Breast epithelium (tissue), 4 donors: ENCODE data around the gene SHFL. TPM values are rescaled to one million over a fixed set of nuclear protein-coding genes. Genes with fewer than 3 reads are reported as not detected.

Experiments
- DNase-seq, 2 donors: peaks; one replicate each; pipeline ENCODE4 v3.0.0-alpha.2; 2019; ENCODE audit warnings: low spot score in 2 of 2
- H3K27ac ChIP-seq, 2 donors: fragments of 200-600 bp; sonication (generic) in 1 of 2; one replicate each; pipeline ENCODE4 v1.5.1; 2016 to 2019; ENCODE audit warnings: mild to moderate bottlenecking in 1 of 2
- H3K27me3 ChIP-seq, 2 donors: fragments of 200-600 bp; sonication (generic) in 1 of 2; one replicate each; pipeline versions ENCODE4 v1.5.1 to v1.6.0; 2017 to 2019; ENCODE audit warnings: control low read depth in 1 of 2, mild to moderate bottlenecking in 1 of 2
- H3K36me3 ChIP-seq: fragments of 200-600 bp; one replicate; pipeline ENCODE4 v1.5.1; 2019
- H3K4me1 ChIP-seq, 2 donors: fragments of 200-600 bp; sonication (generic); one replicate each; pipeline ENCODE4 v1.5.1; 2016 to 2019; ENCODE audit warnings: control low read depth in 1 of 2
- H3K4me3 ChIP-seq, 3 donors: fragments of 200-600 bp; sonication (generic); 1 replicate in 2 of 3; 2 replicates in 1 of 3; pipeline ENCODE4 v1.5.1; 2016 to 2019; ENCODE audit warnings: mild to moderate bottlenecking in 3 of 3, moderate library complexity in 2 of 3
- H3K9me3 ChIP-seq, 2 donors: fragments of 200-600 bp; sonication (generic) in 1 of 2; one replicate each; pipeline ENCODE4 v1.5.1; 2016 to 2019; ENCODE audit warnings: control low read depth in 1 of 2
- POLR2A ChIP-seq: fragments of 450-650 bp; IDR thresholded peaks from one replicate; pipeline ENCODE4 v1.6.1; 2016; ENCODE audit warnings: antibody characterized with exemption, mild to moderate bottlenecking, moderate library complexity
- POLR2AphosphoS5 ChIP-seq, 3 donors: sonication (generic); formaldehyde crosslinking; IDR thresholded peaks; one replicate each; pipeline ENCODE4 v1.6.1; 2017; ENCODE audit warnings: antibody characterized with exemption in 3 of 3
- intact Hi-C: fragments of 100-400 bp; cut with DNase I; formaldehyde crosslinking; loops from one replicate; pipeline ENCODE4 v1.15.1; 2023; ENCODE audit warnings: low total_unique reads
- total RNA-seq, 3 donors: library from RNA; depleted of rRNA; stranded (reverse); fragments of >200 nt; gene quantifications; one replicate each; pipeline ENCODE4 v1.1.0, GENCODE V29; 2016
- TF ChIP-seq, protein P1 (sequence below), 3 donors: fragments of 450-650 bp; IDR thresholded peaks; one replicate each; pipeline ENCODE4 v1.5.1; 2016 to 2017; ENCODE audit warnings: antibody characterized with exemption in 3 of 3, mild to moderate bottlenecking in 3 of 3, moderate library complexity in 3 of 3

The SHFL gene
- total RNA-seq, 3 donors from 2014 or later = 26.4 to 47.6 (median 34.1) TPM

DNA sequence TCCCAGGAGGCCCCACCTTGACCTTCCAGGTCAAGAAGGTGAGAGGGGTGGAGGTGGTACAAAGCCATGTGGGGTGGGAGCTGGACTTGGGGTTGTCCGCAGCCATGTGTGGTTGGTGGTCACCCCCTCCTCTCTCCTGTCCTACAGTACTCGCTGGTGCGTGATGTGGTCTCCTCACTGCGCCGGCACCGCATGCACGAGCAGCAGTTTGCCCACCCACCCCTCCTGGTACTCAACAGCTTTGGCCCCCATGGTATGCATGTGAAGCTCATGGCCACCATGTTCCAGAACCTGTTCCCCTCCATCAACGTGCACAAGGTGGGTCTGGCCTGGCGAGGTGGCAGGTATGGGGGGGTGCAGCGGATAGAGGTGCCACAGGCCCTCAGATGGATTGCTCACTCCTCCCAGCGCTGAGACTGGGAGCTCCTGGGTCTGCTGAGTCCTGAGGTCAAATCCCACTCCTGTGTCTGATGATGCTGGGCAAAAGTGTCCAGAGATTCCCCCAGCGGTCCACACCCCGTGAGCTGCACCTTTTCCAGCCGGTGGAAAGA is 21.8 kb downstream of the SHFL start:
- H3K4me3 ChIP-seq = no peak overlapping the region
- intact Hi-C loops = no loop called here

DNA sequence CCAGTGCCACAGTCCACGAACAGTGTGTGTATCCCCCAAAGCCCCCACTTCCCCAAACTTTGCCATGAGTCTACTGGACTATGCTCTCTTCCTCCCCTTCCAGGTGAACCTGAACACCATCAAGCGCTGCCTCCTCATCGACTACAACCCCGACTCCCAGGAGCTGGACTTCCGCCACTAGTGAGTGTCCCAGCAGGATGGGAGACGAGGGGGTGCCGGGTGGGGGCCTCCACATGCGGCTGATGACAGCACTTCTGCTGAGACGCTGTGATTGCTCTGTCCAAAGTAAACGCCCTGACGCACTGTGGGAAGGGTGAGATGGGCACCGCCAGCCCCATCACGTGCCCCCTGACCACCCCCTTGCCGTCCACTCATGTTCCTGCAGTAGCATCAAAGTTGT is 23.4 kb downstream of the SHFL start:
- Histone ChIP-seq H3K27ac (no peak overlapping the region), H3K4me1 (peaks cover 0 to 8% of the 10 kb centered on the region in 2 donors), H3K4me3 (no peak overlapping the region), H3K36me3 (no peaks in the 10 kb centered on the region), H3K27me3 (no peaks in the 10 kb centered on the region), H3K9me3 (no peaks in the 10 kb centered on the region)
- TF ChIP-seq POLR2A = no peak
- TF ChIP-seq POLR2AphosphoS5 (IDR thresholded peaks at IDR 0.05) = no peak
- TF ChIP-seq, protein P1, sequence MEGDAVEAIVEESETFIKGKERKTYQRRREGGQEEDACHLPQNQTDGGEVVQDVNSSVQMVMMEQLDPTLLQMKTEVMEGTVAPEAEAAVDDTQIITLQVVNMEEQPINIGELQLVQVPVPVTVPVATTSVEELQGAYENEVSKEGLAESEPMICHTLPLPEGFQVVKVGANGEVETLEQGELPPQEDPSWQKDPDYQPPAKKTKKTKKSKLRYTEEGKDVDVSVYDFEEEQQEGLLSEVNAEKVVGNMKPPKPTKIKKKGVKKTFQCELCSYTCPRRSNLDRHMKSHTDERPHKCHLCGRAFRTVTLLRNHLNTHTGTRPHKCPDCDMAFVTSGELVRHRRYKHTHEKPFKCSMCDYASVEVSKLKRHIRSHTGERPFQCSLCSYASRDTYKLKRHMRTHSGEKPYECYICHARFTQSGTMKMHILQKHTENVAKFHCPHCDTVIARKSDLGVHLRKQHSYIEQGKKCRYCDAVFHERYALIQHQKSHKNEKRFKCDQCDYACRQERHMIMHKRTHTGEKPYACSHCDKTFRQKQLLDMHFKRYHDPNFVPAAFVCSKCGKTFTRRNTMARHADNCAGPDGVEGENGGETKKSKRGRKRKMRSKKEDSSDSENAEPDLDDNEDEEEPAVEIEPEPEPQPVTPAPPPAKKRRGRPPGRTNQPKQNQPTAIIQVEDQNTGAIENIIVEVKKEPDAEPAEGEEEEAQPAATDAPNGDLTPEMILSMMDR (IDR thresholded peaks at IDR 0.05) = no peak
- intact Hi-C loops = no loop called here
- DNase-seq = no peak

More for the DNA sequence above, 21.8 kb downstream of the SHFL start:
- H3K27me3 ChIP-seq = no peaks in the 10 kb centered on the region
- no peaks in the 10 kb centered on the region for H3K36me3 ChIP-seq
- no peaks in the 10 kb centered on the region for H3K9me3 ChIP-seq
- H3K27ac ChIP-seq = no peak overlapping the region
- TF ChIP-seq, protein P1 (IDR thresholded peaks at IDR 0.05) = no peak
- H3K4me1 ChIP-seq = peaks cover 0 to 8% of the 10 kb centered on the region in 2 donors
- no peak for DNase-seq

DNA sequence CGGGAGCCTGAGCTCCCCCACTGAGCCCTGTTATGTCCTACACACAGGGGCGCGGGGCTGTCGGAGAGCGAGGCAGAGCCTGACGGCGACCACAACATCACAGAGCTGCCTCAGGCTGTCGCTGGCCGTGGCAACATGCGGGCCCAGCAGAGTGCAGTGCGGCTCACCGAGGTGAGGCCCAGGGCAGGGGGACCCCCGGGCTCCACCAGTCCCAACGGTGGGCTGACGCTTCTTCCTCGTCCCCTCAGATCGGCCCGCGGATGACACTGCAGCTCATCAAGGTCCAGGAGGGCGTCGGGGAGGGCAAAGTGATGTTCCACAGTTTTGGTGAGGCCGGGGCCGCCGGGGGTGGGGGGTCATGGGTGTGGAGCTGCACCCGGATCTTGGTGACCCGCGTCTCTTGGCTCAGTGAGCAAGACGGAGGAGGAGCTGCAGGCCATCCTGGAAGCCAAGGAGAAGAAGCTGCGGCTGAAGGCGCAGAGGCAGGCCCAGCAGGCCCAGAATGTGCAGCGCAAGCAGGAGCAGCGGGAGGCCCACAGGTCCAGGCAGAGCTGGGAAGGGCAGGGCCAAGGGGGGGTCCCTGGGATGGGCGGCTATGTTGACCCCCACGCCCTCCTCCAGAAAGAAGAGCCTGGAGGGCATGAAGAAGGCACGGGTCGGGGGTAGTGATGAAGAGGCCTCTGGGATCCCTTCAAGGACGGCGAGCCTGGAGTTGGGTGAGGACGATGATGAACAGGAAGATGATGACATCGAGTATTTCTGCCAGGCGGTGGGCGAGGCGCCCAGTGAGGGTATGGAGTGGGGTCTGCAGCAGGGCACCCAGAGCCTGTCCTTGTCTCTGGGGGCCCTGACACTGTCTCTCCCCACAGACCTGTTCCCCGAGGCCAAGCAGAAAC is 24.2 kb downstream of the SHFL start:
- intact Hi-C loops = loop anchor here (10.0 kb wide), 1 partner anchor 124 kb away; the partner anchor contains the start of gene S1PR2
- Histone ChIP-seq H3K36me3 (no peaks in the 10 kb centered on the region), H3K4me3 (no peak overlapping the region), H3K4me1 (peaks cover 0 to 8% of the 10 kb centered on the region in 2 donors), H3K27me3 (no peaks in the 10 kb centered on the region), H3K9me3 (no peaks in the 10 kb centered on the region), H3K27ac (no peak overlapping the region)
- DNase-seq = no peak
- TF ChIP-seq POLR2AphosphoS5 (IDR thresholded peaks at IDR 0.05) (no peak), POLR2A (no peak)
- TF ChIP-seq, protein P1 (IDR thresholded peaks at IDR 0.05) = no peak

DNA sequence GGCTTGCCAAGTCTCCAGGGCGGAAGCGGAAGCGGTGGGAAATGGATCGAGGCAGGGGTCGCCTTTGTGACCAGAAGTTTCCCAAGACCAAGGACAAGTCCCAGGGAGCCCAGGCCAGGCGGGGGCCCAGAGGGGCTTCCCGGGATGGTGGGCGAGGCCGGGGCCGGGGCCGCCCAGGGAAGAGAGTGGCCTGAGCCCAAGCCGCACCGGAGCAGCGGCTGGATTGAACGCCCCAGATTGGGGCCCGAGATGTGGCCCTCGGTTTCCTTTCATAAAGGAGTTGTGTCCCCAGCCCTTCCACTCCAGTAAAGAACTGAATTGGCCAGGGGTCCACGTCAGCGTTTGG is 24.8 kb downstream of the SHFL start:
- Histone ChIP-seq H3K4me3 (no peak overlapping the region), H3K36me3 (no peaks in the 10 kb centered on the region), H3K4me1 (peaks cover 0 to 8% of the 10 kb centered on the region in 2 donors), H3K27ac (no peak overlapping the region), H3K9me3 (no peaks in the 10 kb centered on the region), H3K27me3 (no peaks in the 10 kb centered on the region)
- TF ChIP-seq POLR2AphosphoS5 (IDR thresholded peaks at IDR 0.05) (no peak), POLR2A (no peak)
- TF ChIP-seq, protein P1 (IDR thresholded peaks at IDR 0.05) = no peak
- intact Hi-C loops = loop anchor here (10.0 kb wide), 1 partner anchor 124 kb away; the partner anchor contains the start of gene S1PR2
- DNase-seq = no peak

DNA sequence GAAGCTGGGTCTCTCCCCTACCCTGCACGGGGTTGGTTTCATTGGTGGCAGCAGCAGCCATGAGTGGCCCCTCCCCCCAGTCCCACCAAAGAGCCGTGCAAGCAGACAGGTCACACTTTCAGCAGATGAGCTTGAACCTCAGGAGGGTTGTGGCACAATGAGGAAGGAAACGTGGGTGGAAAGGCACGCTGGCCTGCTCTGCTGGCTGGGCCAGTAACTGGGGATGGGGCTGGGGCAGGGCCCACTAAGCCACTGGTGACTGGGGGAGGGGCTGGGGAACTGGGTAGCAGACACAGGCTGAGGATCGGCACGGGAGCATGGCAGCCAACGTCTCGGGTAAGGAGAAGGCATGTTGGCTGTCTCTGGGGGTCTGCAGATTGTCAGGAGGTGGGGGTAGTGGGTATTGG is 25.3 kb downstream of the SHFL start, which contains the start of gene P2RY11:
P2RY11 (plus strand) TSS at position 289 of the 407 bp plus-strand sequence; CDS start at position 318, 29 bp downstream.
- H3K27ac ChIP-seq = no peak within 1 kb of the TSS
- no peak for TF ChIP-seq POLR2A
- TF ChIP-seq, protein P1 (IDR thresholded peaks at IDR 0.05) = no peak
- TF ChIP-seq POLR2AphosphoS5 (IDR thresholded peaks at IDR 0.05) = no peak
- H3K27me3 ChIP-seq = no peaks in the 10 kb centered on the region
- no peaks in the 10 kb centered on the region for H3K36me3 ChIP-seq
- H3K9me3 ChIP-seq = no peaks in the 10 kb centered on the region
- intact Hi-C loops = loop anchor here (10.0 kb wide), 1 partner anchor 123 kb away; the partner anchor contains the start of gene S1PR2
- H3K4me3 ChIP-seq = no peak within 1 kb of the TSS
- H3K4me1 ChIP-seq = peaks cover 0 to 8% of the 10 kb centered on the region in 2 donors
- DNase-seq = no peak
